Skin of body (tissue), 2 donors: Measurements from ENCODE around the gene TMEM208. TPM values are rescaled to one million over a fixed set of nuclear protein-coding genes. Genes with fewer than 3 reads are reported as not detected.

ENCODE experiments used
- DNase-seq: peaks from one replicate; lab custom pipeline; 2025; lab: John Stamatoyannopoulos, UW
- total RNA-seq: library from RNA; depleted of rRNA; stranded (reverse); fragments of >200 nt; gene quantifications from one replicate; pipeline ENCODE4 v1.2.3, GENCODE V29; 2014

The TMEM208 gene
- total RNA-seq, 1 donor from 2014 or later = 22.0 TPM

DNA sequence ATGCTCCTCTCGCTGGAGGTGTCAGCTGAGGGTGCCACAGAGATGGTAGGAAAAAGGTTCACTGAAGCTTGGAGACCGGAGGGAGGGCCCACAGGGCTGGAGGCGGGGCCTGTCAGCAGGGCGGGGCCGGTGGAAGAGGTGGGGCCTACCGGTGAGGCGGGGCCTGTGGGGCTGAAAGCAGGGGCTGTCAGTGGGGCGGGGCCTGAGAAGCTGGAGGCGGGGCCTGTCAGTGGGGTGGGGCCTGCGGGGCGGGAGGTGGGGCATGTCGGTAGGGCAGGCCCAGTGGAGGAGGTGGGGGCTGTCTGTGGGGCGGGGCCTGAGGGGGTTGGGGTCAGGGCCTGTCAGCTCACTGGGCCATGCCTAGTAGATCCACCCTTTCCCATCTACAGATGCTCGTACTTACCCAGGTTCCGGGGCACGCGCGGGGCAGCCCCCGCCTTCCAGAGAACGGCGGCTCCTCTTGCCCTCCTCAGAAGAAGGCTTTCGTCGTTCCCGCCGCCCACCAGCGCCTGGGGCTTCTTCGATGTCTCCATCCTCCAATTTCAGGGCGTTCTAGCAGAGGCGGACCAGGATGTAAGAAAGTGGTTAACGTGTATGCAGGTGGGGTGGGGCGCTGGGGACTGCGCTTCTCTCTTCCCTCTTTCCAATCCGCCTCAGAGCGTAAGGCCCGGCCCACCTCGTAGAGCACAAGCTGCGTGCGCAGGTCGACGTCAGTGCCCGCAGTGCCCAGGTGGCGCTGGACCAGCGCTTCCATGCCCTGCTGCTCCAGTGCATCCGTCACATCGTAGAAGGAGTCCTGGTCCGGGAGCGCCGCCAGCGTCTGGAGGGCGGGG, 9.8 kb downstream of the TMEM208 start:
- DNase-seq = no peak

DNA sequence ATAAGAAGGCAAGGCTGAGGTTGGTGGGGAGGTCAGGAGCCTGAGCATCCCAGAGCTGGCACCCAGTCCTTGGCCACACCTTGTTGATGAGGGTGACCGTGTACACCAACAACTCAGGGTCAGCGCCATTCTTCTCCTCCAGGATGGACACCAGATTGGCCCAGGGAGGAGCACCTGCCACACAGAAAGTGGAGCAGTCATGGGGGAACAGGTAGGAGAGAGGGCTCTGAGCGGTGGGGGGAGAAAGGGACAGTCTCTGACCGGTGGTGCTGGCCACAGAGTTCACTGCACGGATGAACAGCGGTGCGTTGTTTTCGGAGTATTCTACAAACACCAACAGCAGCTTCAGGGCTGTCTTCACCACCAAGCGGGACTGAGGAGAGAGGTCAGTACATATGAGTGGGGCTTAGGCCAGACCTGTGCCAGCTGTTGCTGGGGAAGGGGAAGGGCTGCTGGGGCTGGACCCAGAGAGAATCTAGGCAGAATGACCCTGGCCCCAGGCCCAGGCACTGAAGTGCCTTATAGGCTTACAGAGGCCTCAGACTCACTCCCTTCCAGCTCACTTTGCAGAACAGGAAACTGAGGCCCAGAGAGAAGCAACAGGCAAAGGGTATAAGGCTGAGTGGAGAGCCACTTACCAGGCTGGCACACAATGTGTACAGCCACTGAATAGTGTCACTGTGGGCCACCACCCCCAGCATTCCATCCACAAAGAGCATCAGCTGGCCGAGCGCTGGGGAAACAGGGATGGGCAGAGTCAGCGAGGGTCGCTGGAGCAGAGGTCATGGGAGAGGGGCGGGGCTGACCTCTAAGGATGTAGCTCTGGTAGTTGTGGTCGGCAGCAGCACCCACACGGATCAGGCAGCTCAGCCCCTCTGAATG, 10.7 kb downstream of the TMEM208 start:
- DNase-seq = no peak

DNA sequence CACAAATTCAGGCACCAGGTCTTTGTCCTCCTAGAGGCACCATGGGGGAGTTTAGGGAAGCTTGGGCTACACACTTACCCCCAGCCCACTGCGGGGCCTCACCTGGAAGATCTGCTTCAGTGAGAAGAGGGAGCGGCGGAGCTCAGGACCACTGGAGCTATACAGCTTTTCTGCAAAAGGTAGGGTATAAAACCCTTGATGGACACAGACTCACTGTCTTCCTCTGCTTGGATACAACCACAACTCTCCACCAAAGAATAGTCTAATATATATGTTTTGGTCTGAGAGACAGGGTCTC, 11.3 kb downstream of the TMEM208 start:
- no peak for DNase-seq

DNA sequence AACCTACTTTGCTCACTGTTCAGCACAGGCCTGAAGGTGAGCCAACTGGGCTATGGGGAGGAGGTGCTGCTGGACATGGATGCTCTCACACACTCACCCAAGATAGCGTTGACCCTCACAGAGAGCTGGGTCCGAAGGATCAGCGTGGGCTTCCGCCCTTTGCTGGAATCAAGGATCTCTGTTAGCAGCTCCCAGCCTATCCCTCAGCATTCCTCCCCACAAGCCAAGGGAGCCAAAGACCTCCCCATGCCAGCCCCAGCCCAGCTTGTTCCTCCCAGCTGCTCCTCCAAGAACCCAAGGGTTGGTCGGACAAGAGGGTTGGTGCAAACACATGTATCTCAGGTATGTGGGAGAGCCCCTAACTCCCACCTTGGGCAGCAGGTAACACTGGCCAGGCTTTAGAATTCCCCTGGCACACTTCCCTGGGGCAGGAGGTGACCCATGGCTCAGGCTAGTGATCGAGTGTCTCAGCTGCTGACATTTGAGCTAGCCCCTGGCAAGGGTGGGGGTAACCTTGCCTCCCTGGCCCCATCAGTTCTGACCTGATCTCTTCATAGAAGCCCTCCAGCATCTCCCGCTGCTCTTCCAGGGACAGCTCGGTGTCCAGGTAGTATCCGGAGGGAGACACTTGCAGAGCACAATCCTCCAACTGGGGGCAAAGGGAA, 12.0 kb downstream of the TMEM208 start:
- DNase-seq = no peak

DNA sequence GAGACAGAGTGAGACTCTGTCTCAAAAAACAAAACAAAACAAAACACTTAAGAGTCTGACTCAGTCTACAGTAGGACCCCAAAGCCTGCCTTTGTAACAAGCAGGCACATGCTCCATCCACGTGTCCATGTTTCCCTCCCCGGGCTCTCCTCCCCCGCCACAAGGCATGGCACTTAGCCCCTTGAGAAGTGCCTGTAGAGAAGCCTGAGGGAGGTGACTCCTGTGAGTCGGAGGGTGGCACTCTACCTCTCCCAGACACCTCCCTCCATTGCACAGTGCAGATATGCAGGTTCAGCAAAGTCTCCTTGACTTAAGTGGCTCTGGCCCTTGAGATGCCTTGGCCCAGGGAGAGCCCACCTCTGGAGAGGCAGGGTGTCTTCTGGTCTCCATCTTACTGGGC, 13.6 kb downstream of the TMEM208 start:
- no peak for DNase-seq

DNA sequence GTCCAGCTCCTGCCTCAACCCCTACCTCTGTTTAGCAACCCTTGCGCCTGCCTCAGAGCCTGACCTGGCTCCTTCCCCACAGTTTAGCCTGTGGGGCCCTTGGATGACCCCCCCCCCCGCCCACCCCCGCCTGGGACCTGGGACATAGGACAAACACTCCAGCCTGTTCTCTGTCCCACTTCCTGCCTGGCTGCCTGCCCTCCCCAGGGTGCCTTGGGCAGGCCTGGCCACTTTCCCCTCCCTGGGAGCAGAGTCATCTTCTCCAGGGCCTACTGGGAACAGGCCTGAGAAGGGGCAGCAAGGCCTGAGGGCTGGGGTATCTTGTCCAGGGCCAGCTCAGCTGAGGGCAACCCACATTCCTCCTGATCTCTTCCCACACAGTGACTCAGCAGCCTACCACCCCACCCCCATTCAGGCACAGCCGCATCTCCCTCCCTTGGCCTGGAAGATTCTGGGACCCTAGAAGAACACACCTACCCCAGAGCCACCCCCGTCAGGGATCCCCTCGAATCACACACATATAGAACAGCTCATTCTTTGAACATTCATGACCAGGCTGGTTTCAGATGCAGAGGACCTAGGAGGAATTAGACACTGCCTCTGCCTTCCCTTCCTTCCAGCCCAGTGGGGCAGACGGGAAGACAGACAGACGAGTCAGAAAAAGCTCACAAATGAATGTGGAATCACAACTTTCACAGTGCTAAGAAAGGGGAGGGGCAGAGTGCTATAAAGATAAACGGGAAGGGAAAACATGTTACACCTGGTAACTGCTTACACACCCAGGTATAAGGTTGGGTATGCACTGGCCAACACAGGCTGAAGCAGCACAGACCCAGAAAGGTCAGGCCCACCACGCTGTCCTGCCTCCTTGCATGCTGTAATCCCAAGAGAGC, 14.3 kb downstream of the TMEM208 start:
- DNase-seq = no peak

DNA sequence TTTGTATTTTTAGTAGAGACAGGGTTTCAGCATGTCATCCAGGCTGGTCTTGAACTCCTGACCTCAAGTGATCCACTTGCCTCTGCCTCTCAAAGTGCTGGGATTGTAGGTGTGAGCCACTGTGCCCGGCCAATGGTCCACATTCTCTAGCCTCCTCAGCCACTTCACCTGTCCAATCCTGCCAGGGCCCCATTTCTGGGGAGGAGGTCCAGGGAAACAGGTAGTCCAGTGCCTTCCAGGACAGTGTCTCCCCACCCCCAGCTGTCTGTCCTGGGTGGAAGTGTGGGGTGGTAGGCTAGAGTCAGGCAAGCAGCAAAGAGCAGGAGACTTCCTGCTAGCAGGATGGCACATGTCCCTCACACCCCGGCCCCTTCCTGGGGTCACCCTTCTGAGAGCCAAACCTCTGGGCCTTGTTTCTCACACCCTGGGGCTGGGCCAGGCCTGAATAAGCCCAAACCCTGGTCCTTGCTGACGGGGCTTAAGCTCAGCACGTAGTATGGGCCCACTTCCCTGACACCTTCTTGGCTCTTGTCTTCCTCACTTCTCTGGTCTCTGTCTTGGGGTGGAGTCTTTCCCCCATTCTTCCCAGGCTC, 15.3 kb downstream of the TMEM208 start:
- DNase-seq = no peak

DNA sequence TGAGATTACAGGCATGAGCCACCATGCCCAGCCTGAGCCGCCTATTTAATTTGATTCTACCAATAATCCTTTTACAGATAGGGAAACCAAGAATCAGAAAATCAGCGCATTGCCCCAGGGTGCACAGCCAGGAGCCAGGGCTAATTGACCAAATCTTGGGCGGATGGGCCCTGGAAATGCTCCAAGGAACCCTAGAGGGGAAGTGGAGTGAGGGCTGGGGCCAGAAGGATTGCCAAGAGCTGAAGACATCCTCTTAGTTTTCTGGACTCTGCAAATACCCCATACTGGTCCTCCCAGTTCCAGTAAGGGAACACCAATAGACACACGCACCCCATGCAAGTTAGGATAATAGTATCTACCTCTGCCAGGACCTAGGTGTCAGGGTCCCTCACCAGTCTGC, 16.6 kb downstream of the TMEM208 start:
- no peak for DNase-seq

DNA sequence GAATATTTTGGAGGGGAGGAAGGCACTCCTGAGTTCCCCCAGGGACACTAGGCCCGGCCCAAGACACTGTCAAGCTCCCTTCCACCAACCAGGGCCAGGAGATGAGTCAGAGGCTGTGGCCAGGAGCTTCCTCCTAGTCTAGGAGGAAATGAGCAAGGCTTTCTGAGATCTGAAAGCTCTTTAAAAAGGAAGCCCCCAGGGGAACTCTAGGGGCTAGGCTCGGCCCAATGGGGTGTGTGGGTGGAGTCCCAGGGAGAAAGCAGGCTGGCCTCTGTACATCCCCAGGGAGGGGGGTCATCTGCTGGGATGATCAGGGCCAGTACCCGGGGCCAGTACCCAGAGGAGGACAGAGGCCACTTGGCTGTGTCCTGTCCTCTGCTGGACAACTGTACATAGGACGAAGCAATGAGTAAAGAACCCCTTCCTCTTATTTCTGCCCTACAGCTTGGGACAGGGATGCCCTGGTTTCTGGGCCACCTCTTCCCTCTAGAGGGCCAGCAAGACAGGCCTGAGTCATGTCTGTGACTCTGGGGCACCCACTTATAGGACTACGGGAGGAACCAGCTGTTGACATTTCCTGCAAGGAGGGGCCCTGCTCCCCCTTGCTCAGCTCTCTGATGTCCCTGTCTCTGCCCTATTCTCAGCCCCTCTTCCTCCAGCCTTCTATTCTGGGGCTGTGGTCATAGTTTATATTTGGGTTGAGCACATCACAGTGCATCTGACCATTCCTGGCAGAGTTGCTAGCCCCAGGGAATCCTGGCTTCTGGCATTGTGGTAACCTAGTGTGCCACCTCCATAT, 17.7 kb downstream of the TMEM208 start:
- DNase-seq = no peak

DNA sequence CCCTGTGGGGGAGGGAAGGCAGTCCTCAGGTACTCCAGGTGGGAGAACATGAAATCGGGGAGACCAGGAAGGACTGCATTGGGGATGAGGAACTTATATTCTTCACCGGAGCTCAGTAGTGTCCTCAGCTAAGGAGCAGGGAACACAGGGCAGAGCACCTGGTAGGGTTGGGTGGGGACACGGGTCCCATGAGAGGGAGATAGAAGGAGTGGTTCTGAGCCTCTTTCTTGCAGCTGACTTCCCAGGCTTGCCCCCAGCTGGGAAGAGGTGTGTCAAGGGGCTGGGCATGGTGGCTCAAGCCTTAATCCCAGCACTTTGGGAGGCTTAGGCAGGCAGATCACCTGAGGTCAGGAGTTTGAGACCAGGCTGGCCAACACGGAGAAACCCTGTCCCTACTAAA, 18.3 kb downstream of the TMEM208 start:
- DNase-seq = no peak

DNA sequence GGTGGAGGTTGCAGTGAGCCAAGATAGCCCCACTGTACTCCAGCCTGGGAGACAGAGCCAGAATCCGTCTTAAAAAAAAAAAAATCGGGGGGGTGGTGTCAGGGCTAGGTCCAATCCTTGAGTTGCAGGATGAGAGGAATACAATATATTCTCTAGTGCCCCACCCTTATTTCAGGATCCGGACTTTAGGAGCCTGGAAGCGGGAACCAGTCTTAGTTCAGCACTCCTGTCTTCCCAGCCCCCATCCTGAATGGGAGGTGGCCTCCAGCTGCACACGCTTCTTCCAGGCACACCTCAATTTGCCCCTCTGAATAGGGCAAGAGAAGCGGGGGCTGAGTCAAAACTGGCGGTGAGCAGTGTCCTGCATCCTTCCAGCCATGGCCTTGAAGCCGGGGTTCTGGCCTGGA, 18.7 kb downstream of the TMEM208 start:
- no peak for DNase-seq

DNA sequence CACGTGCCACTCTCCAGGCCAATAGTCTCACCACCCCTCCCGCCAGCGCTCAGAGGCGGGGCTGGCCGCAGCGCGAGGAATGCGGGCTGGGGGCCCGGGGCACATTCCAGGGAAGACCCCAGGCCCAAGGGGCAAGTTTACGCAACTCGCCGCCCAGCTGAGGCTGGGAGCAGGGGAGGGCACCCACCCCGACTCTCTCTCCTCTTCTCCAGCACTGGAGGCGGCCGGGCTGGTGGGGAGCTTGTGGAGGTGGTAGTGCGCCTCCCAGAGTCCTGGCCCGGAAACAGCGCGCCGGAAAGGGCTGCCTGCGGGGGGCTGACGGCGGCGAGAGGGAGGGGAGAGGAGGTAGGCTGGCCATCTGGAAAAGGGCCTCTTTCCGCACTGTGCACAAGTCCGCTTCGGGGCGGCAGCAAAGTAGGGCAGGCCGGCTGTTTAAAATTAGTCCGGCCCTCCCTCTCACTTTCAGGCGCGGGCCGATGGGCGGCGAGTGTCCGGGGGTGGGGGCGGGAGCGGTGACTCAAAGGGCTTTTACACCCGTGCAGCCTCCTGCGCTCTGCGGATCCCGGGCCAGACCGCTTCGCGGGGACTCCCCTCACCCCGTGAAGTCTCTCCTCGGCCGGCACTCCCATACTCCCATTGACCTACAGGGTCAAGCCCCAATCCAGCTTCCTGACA, 19.3 kb downstream of the TMEM208 start:
- DNase-seq = peak; percentile 75

DNA sequence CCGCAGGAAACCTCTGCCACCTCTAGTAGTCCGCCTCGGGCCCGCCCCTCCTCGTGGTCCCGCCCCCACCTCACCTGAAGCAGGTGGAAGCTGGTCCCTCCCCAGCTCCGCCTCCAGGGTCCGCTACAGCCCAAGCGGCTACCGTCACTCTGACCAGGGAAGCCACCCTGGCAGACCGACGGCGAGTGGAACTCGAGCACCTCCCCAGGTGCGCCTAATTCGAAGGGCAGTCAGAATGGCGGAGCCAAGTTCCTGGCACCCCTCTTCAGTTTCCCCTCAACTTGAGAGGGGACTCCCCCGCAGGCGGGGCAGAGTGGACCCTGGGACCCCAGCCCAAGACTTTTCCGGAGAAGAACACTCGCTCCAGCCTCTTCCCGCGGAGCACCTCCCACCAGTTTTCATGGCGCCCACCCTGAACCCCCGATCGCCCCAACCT, 19.8 kb downstream of the TMEM208 start:
- DNase-seq = no peak

DNA sequence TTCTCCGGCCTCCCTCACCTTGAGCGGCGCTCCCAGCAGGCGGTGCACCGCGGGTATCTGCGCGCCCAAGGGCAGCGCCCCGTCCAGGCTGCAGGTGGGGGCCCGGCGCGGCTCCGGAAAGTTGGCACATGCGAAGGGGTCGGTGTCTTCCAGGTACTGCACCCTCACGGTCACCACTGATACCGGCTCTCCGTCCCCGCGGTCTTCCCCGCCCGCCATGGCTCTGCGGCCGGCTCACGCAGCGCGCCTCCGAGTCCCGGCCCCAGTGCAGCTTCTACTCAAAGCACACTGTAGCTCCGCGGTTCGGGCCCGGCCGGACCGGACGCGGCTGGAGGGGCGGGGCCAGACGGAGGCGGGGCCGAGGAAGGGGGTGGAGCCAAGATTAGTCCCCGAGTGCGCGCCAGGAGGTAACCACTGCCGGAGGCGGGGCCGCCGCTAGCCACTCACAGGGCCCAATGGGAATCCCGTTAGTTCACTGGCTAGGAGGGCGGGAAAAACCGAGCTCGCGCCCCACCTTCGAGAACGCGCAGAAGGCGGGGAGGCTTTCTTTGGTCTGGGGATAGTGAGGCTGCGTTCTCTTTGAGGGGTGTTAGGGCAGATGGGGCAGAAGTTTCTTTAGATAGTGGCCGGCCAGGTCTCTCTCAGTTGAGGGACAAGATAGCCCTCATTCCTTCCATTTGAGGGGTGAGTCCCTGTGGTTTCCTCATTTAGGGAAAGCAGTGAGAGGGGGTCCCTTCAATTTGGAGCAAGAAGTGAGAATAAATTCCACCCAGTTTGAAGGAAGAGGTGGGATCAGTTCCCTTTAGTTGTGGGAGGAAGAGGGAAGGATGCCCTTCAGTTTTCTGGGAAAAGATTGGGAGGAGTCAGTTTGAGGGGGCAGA, 20.5 kb downstream of the TMEM208 start, which contains the start of gene FHOD1:
Gene FHOD1, minus strand, starts transcription at position 290 of the 881 bp plus-strand sequence. Its CDS starts 71 bp downstream, at position 219.
- DNase-seq = peak; percentile 94

DNA sequence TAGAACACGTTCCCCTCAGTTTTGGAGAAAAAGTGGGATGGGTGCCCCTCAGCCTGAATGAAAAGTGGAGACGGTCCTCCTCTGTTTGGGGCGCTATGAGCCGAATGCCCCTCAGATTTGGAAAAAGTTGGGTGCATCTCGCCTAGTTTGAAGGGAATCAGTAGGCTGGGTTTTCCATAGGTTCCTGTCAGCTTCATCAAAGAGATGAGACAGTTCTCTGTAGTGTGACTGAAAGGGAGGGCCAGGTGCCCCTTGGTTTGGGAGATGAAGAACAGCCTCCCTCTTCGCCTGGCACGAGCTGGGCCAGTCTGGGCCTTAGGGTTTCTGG, 21.1 kb downstream of the TMEM208 start:
- no peak for DNase-seq

DNA sequence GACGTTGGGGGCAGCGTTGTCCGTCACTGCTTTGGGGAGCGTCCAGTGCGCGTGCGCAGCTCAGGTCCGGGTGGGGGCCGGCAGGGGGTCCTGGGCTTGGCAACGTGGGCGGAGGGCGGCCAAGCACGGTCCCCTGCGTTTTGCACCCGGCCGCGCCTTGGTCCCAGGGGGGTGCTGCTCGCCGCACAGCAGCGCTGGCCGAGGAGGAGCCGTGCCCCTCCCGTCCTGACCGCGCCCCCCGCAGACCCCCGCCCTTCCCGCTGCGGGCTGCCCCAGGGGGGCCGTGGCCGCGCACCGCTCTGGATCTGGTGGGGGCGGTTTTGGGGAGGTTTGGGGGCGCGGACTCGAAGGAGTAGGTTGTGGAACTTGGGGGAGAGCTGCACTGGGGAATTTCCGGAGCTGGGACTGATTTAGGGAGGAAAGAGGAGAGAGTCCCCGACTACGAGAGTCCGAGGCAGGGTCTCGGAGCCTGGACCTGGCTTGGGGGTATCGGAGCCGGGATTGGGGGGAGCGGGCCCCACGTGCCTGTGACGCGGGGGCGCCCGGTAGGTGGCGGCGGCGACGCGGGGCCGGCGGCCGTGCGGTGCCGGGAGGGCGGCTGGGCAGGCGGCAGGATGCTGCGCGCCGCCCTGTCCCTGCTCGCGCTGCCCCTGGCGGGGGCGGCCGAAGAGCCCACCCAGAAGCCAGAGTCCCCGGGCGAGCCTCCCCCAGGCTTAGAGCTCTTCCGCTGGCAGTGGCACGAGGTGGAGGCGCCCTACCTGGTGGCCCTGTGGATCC, 21.7 kb downstream of the TMEM208 start, which contains the start of gene SLC9A5:
Gene SLC9A5, plus strand, starts transcription at position 579 of the 777 bp plus-strand sequence. Its CDS starts 36 bp downstream, at position 615.
- DNase-seq = no peak
